WTC11 (cell line): ENCODE data around the gene KCNT1. TPM values are rescaled to one million over a fixed set of nuclear protein-coding genes. Genes with fewer than 3 reads are reported as not detected.

Source experiments
- ATAC-seq: fragments of 200-7000 bp; cut with Tn5 transposase; 2 replicates; pipeline ENCODE4 v1.10.0; 2021; ENCODE audit warnings: mild to moderate bottlenecking, moderate library complexity
- CTCF ChIA-PET: fragments of 300-600 bp; sonication (Branson Sonifier 250); formaldehyde crosslinking; loops from one replicate; lab custom pipeline; 2021; ENCODE audit warnings: antibody characterized with exemption; lab: Charles Lee
- POLR2A ChIA-PET: fragments of 350-600 bp; sonication (Branson Sonifier 250); formaldehyde crosslinking; loops from one replicate; lab custom pipeline; 2021; ENCODE audit warnings: antibody characterized with exemption; lab: Charles Lee
- DNase-seq: peaks from one replicate; pipeline ENCODE4 v3.0.0; 2021; ENCODE audit warnings: low spot score
- H3K27ac Mint-ChIP-seq: 2 replicates; pipeline ENCODE4 v1.8.0; 2021; ENCODE audit warnings: mixed read lengths
- H3K27me3 Mint-ChIP-seq: 2 replicates; pipeline ENCODE4 v1.8.0; 2021; ENCODE audit warnings: low read depth, mild to moderate bottlenecking, moderate library complexity, mixed read lengths
- H3K36me3 Mint-ChIP-seq: 2 replicates; pipeline ENCODE4 v1.8.0; 2021; ENCODE audit warnings: mixed read lengths
- H3K4me1 Mint-ChIP-seq: 2 replicates; pipeline ENCODE4 v1.8.0; 2022; ENCODE audit warnings: mixed read lengths
- H3K4me3 Mint-ChIP-seq: 2 replicates; pipeline ENCODE4 v1.8.0; 2021; ENCODE audit warnings: mild to moderate bottlenecking, moderate library complexity, mixed read lengths
- H3K9me3 Mint-ChIP-seq: 2 replicates; pipeline ENCODE4 v1.8.0; 2021; ENCODE audit warnings: mixed read lengths
- AR ChIP-seq: fragments of 250-450 bp; sonication (Bioruptor Pico); IDR thresholded peaks from 2 replicates; pipeline ENCODE4 v1.9.0; 2021; ENCODE audit warnings: mild to moderate bottlenecking
- CBFB ChIP-seq: sonication (generic); formaldehyde crosslinking; IDR thresholded peaks from 2 replicates; pipeline ENCODE4 v1.8.1; 2022; ENCODE audit warnings: mild to moderate bottlenecking, low read depth, missing genetic modification reagents
- E2F1 ChIP-seq: sonication (generic); formaldehyde crosslinking; IDR thresholded peaks from 2 replicates; pipeline ENCODE4 v1.8.0; 2022; ENCODE audit warnings: mild to moderate bottlenecking, missing genetic modification reagents
- GRHL2 ChIP-seq: fragments of 250-450 bp; sonication (Bioruptor Pico); IDR thresholded peaks from 2 replicates; pipeline ENCODE4 v1.8.0; 2022; ENCODE audit warnings: mild to moderate bottlenecking, moderate library complexity; ENCODE audit not compliant: insufficient replicate concordance, severe bottlenecking
- HMGA2 ChIP-seq: fragments of 250-450 bp; sonication (Bioruptor Pico); IDR thresholded peaks from 2 replicates; pipeline ENCODE4 v1.4.0; 2021; ENCODE audit warnings: mild to moderate bottlenecking, moderate library complexity
- IRF2 ChIP-seq: sonication (generic); formaldehyde crosslinking; IDR thresholded peaks from 2 replicates; pipeline ENCODE4 v1.8.0; 2022; ENCODE audit warnings: low read depth, missing genetic modification reagents, borderline replicate concordance
- NFYB ChIP-seq: sonication (generic); formaldehyde crosslinking; conservative IDR thresholded peaks from 2 replicates; pipeline ENCODE4 v1.8.0; 2022; ENCODE audit warnings: low read depth, missing genetic modification reagents
- NR3C1 ChIP-seq: sonication (generic); formaldehyde crosslinking; conservative IDR thresholded peaks from 2 replicates; pipeline ENCODE4 v1.8.1; 2023; ENCODE audit warnings: low read depth, mild to moderate bottlenecking, missing genetic modification reagents
- SP1 ChIP-seq: sonication (generic); formaldehyde crosslinking; conservative IDR thresholded peaks from 2 replicates; pipeline ENCODE4 v1.8.1; 2022; ENCODE audit warnings: missing genetic modification reagents
- TEAD4 ChIP-seq: sonication (generic); formaldehyde crosslinking; IDR thresholded peaks from 2 replicates; pipeline ENCODE4 v1.8.0; 2022; ENCODE audit warnings: mild to moderate bottlenecking, missing genetic modification reagents
- USF2 ChIP-seq: sonication (generic); formaldehyde crosslinking; IDR thresholded peaks from 2 replicates; pipeline ENCODE4 v1.8.1; 2023; ENCODE audit warnings: mild to moderate bottlenecking, missing genetic modification reagents, moderate library complexity
- ZBTB43 ChIP-seq: sonication (generic); formaldehyde crosslinking; IDR thresholded peaks from 2 replicates; pipeline ENCODE4 v1.8.1; 2023; ENCODE audit warnings: mild to moderate bottlenecking, missing genetic modification reagents
- ZNF219 ChIP-seq: sonication (generic); formaldehyde crosslinking; IDR thresholded peaks from 2 replicates; pipeline ENCODE4 v1.8.0; 2023; ENCODE audit warnings: missing genetic modification reagents, mild to moderate bottlenecking, borderline replicate concordance
- ZNF317 ChIP-seq: sonication (generic); formaldehyde crosslinking; IDR thresholded peaks from 2 replicates; pipeline ENCODE4 v1.8.1; 2023; ENCODE audit warnings: low read depth, mild to moderate bottlenecking, moderate library complexity, missing genetic modification reagents, borderline replicate concordance
- total RNA-seq: library from RNA; stranded (reverse); gene quantifications from 3 replicates; pipeline ENCODE4 v1.2.3, GENCODE V29; 2021
- TF ChIP-seq, protein P1 (sequence below): fragments of 250-450 bp; sonication (Bioruptor Pico); IDR thresholded peaks from 2 replicates; pipeline ENCODE4 v1.9.0; 2021; ENCODE audit warnings: mild to moderate bottlenecking

The KCNT1 gene
- total RNA-seq, 1 experiment from 2014 or later: 0.13 TPM

GRCh38 chr9:135775911-135776310 is 73.9 kb downstream of the KCNT1 start:
- Mint-ChIP-seq H3K4me1 (no peaks in the 10 kb centered on the region), H3K4me3 (no peak overlapping the region), H3K9me3 (no peaks in the 10 kb centered on the region), H3K27ac (no peak overlapping the region), H3K36me3 (no peaks in the 10 kb centered on the region)
- CTCF ChIA-PET: interaction anchor here (0.7 to 1.2 kb wide), 2 partner anchors 12 to 174 kb away, joined by 3 read pairs; no protein-coding TSS in a partner anchor
- DNase-seq: no peak
- TF ChIP-seq CBFB (CRISPR knock-in tag) (no peak), ZNF219 (CRISPR knock-in tag) (no peak), GRHL2 (CRISPR knock-in tag) (no peak), AR (no peak), NR3C1 (CRISPR knock-in tag) (no peak), ZBTB43 (CRISPR knock-in tag) (no peak), USF2 (CRISPR knock-in tag) (no peak), TEAD4 (no peak), HMGA2 (CRISPR knock-in tag) (no peak), NFYB (CRISPR knock-in tag) (no peak), ZNF317 (CRISPR knock-in tag) (no peak), E2F1 (CRISPR knock-in tag) (no peak), SP1 (CRISPR knock-in tag) (no peak)
- TF ChIP-seq, protein P1, sequence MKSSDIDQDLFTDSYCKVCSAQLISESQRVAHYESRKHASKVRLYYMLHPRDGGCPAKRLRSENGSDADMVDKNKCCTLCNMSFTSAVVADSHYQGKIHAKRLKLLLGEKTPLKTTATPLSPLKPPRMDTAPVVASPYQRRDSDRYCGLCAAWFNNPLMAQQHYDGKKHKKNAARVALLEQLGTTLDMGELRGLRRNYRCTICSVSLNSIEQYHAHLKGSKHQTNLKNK: no peak
- TF ChIP-seq, all 79 proteins: peak for 0
- POLR2A ChIA-PET: no interaction called here
- no peak for ATAC-seq
- no peaks in the 10 kb centered on the region for H3K27me3 Mint-ChIP-seq

GRCh38 chr9:135776893-135777622 is 75.1 kb downstream of the KCNT1 start:
- POLR2A ChIA-PET: interaction anchor here (0.6 kb wide), 1 partner anchor 181 kb away, joined by 3 read pairs; no protein-coding TSS in a partner anchor
- H3K9me3 Mint-ChIP-seq: no peaks in the 10 kb centered on the region
- CTCF ChIA-PET: interaction anchor here (0.6 to 1.4 kb wide), 6 partner anchors 17 to 512 kb away, joined by 3 to 6 read pairs (median 4); no protein-coding TSS in a partner anchor
- H3K27me3 Mint-ChIP-seq: no peaks in the 10 kb centered on the region
- H3K4me1 Mint-ChIP-seq: no peaks in the 10 kb centered on the region
- no peak for DNase-seq
- ATAC-seq: no peak
- TF ChIP-seq IRF2 (CRISPR knock-in tag): no peak
- no peak overlapping the region for H3K4me3 Mint-ChIP-seq
- H3K36me3 Mint-ChIP-seq: no peaks in the 10 kb centered on the region
- H3K27ac Mint-ChIP-seq: no peak overlapping the region
